ENCODE results near the gene DLG4.

Gene DLG4

DNA sequence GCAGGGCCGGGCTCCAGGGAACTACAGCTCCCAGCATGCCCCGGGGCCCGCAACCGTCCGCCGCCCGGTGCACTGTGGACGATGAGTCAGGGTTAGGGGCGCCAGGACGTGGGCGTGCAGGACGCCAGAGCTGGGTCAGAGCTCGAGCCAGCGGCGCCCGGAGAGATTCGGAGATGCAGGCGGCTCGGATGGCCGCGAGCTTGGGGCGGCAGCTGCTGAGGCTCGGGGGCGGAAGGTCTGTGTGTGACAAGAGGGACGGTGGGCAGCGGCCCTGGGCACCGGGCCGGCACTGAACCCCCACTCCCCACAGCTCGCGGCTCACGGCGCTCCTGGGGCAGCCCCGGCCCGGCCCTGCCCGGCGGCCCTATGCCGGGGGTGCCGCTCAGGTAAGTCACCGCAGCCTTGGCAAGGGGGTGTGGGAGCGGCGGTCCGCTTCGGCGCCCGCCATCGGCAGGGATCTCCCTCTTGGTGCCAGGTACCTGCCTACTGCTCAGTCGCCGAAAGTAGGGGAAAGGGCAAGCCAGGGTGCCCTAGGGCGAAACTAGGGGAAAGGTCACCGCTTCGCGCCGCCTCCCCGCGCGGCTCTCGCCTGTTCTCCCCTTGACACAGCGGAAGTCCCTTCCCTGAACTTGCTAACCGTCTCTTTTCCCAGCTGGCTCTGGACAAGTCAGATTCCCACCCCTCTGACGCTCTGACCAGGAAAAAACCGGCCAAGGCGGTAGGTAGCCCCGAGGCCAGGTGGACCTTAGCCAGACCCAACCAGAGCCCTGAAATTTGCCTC, at the start of gene DLG4, which contains the start of gene ACADVL:
DLG4 (minus strand) TSS at position 25 of the 781 bp plus-strand sequence.
ACADVL (plus strand) TSS at position 127 of the 781 bp plus-strand sequence; CDS start at position 174, 47 bp downstream.
- peak; percentile 61 to 79 for DNase-seq

DNA sequence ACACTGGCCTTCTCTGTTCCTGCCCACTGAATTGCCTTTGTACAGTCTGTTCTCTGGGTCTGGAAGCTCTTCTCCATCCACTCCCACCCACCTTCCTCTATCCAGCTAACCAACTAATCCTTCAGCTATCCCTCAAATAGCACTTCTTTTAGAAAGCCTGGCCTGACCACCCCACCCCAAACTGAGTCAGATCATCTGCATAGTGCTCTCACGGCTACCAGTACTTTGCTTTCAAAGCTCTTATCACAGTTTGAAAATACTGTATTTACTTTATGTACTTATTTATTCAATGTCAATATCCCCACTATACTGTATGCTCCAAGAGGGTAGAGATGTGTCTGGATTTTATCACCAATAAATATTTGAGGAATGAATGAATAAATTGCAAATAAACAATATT, 47.1 kb upstream of the DLG4 start:
- DNase-seq, result no peak

DNA sequence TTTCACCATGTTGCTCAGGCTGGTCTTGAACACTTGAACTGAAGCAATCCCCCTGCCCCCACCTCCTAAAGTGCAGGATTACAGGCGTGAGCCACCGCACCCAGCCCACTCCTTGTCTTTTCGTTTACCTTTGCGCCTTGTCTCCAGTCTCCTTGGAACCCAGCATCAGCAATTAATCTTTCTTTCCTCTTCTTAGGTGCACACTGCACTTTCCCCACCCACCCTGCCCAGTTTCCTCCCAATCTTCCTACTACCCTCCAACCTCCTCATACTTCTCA, 44.1 kb upstream of the DLG4 start:
- DNase-seq, result no peak

GRCh38 chr17:7262935-7263800, 43.5 kb upstream of the DLG4 start:
- DNase-seq, result no peak

DNA sequence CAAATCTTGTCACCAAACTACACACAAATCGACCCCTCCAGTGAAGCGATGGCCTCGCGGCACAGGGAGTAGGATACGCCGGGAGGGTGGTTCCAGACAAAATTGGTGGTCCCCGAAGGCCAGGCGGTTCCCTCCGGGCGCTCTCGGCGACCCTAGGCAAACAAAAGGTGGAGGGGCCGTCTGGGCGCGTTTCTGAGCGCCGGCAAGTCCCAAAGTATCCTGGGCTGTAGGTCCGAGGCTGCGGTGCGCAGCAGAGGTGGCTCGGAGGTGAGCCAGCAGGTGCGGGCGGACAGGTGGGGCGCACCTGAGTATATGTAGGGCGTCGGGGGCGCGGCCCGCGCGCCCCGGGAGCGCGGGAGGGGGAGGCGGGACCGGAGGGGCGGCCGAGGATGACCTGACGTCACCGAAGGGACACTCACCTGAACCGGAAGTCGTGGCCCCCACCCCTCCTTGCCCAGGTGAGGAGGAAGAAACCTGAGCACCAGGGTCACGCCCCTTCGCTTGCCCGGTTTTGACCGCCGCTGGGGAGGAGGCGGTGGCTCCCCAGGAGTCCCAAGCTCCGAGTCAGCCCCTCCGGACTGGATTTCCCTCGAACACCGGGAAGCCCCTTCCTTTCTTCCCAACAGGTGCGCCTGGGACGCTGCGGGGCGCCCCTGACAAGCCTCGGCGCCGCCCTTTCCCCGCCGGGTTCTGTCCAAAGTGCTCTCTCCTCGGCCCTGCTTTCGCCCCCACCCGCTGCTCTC, 42.7 kb upstream of the DLG4 start, which contains the start of gene CLDN7:
CLDN7 (minus strand) TSS at position 287 of the 743 bp plus-strand sequence. CDS start 435 bp downstream, outside the sequence.
- peak; percentile 57 to 64 for DNase-seq

GRCh38 chr17:7261379-7262191, 41.9 kb upstream of the DLG4 start:
- no peak for DNase-seq

DNA sequence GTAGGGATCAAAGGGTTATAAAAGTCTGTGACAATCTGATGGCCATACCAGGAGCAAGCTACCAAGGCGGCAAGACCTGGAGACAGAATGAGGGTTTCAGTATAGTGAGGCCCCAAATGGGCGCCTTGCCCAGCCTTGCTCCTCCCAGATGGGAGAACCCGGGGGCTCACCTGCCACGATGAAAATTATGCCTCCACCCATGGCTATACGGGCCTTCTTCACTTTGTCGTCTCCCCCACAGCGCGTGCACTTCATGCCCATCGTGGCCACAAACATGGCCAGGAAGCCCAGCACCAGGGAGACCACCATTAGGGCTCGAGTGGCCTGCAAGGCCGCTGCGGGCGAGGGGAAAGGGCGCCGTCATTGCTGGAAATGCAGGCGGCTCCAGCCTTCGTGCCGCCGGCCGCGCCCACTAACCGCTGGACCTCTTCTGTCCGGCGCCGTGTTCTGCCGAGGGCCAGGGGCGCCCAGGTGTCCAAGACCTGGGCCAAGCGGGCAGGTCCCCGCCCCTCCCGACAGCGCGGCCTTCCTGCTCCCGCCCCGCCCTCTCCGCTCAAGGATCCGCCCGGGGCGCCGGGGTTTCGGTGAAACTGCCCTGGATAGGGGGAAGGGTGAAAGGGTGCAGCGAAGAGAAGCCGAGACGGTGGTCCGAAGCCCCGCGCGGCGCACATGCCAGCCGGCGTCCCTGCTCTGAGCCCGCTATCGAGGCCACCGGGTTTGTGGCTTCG, 41.2 kb upstream of the DLG4 start:
- DNase-seq, result no peak

- no peak for DNase-seq
These were observed 40.5 kb upstream of the DLG4 start for GRCh38 chr17:7260151-7260550.

DNA sequence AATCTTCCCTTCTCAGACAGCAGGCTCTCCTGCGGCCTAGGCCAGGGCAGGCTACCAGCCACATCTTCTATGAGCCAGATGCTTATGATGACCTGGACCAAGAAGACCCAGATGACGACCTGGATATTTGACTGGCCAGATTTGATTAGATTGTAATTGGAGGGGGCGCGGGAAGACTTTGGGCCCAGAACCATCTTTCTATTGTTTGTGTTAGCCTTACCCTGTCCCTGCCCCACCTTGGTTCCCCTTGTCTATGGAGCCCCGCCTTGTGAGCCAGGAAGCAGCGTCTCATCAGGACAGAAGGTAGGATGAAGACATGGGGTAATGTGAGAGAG, 39.9 kb upstream of the DLG4 start:
- DNase-seq, result no peak

- no peak for DNase-seq
These were observed 39.3 kb upstream of the DLG4 start for GRCh38 chr17:7258731-7259554.

GRCh38 chr17:7256766-7257456, 37.3 kb upstream of the DLG4 start:
- no peak for DNase-seq

GRCh38 chr17:7254511-7254910, 34.9 kb upstream of the DLG4 start:
- no peak for DNase-seq

- DNase-seq, result no peak
These were observed 33.4 kb upstream of the DLG4 start for GRCh38 chr17:7253082-7253481.

- DNase-seq, result peak; percentile 88 to 93
These were observed 32.8 kb upstream of the DLG4 start, which contains the start of gene ELP5 for GRCh38 chr17:7252176-7253043. TSS of gene ELP5 (plus strand) at chr17:7252215. CDS start at chr17:7252551, 336 bp downstream.

- DNase-seq, result peak; percentile 97 to 98
These were observed 32.1 kb upstream of the DLG4 start, which contains the start of gene CTDNEP1 for GRCh38 chr17:7251661-7252175. TSS of gene CTDNEP1 (minus strand) at chr17:7251734. CDS start at chr17:7251296, 438 bp downstream.

DNA sequence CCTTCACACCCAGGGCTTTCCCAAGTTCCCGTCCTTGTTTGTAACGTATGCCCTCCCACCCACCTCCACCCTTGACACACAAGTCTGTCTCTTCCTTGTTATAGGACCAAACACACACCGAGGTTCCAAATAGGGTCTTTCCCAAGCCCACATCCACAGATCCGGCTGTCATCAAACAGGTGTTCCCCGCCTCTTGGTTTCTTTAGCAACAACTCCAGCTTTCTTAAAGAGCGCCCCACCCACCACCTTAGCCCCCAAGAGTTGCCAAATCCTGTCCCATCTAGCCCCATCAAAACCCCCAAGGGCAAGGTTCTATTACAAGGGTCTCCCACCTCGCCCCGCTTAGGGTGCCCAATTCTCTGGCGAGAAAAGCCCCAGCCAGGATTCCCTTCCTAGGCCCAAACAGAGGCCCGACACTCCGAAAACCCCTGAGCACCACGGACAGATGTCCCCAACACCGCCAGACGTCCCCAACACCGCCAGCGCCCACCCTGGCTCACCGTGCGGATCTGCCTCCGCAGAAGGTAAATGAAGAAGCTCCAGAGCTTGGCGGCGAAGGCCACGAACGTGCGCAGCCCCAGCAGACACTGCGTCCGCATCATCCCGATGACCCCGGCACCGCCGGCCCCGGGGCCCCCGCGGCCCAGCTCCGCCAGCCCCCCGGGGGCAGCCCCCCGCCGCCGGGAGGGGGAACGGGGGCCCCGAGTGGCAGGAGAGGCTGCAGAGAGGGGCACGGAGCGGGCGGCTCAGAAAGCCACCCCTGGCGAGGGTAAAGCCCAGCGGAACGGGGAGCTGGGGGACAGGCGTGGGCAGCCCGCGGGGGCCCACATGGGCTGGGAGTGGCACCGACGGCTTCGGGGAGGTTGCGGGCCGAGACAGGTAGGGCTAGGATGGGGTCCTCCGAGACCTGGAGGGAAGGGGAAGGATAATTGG, 31.3 kb upstream of the DLG4 start:
- no peak for DNase-seq

GRCh38 chr17:7249830-7250229, 30.2 kb upstream of the DLG4 start:
- DNase-seq, result no peak

All from NCI-H1930 (cell line).